Loucy (cell line): ENCODE results near the gene SOCS6.
"Not testable (repeated sequence)": the region's sequence is repeated elsewhere in the genome, so short reads cannot be mapped to it uniquely, and the experiment has no call there.

Experiments
- H2AFZ ChIP-seq: fragments of 200-600 bp; sonication (generic); 2 replicates; pipeline ENCODE4 v1.6.0; 2016; ENCODE audit warnings: antibody characterized with exemption, mild to moderate bottlenecking, low read length, moderate library complexity
- H3F3A ChIP-seq: fragments of 200-600 bp; 2 replicates; pipeline ENCODE4 v1.6.0; 2016; ENCODE audit warnings: antibody characterized with exemption, low read depth, mild to moderate bottlenecking
- H3K27me3 ChIP-seq: fragments of 200-600 bp; sonication (generic); 2 replicates; pipeline ENCODE4 v1.6.1; 2014; ENCODE audit warnings: low read length, mild to moderate bottlenecking; ENCODE audit not compliant: insufficient read depth, poor library complexity, severe bottlenecking
- H3K36me3 ChIP-seq: fragments of 200-600 bp; sonication (generic); 2 replicates; pipeline ENCODE4 v1.6.1; 2016; ENCODE audit warnings: low read length; ENCODE audit not compliant: insufficient read depth
- H3K4me1 ChIP-seq: fragments of 200-600 bp; sonication (generic); 2 replicates; pipeline ENCODE4 v1.5.1; 2014; ENCODE audit warnings: low read length, mild to moderate bottlenecking; ENCODE audit not compliant: insufficient read depth, poor library complexity, severe bottlenecking
- H3K4me2 ChIP-seq: fragments of 200-600 bp; sonication (generic); 2 replicates; pipeline ENCODE4 v1.6.0; 2014; ENCODE audit warnings: antibody characterized with exemption, low read length, low read depth, mild to moderate bottlenecking; ENCODE audit not compliant: poor library complexity, severe bottlenecking
- H3K4me3 ChIP-seq: fragments of 200-600 bp; sonication (generic); 2 replicates; pipeline ENCODE4 v1.5.1; 2014; ENCODE audit warnings: low read length, mild to moderate bottlenecking, mixed read lengths; ENCODE audit not compliant: poor library complexity, severe bottlenecking
- H3K79me2 ChIP-seq: fragments of 200-600 bp; sonication (generic); 2 replicates; pipeline ENCODE4 v1.6.1; 2014; ENCODE audit warnings: low read length; ENCODE audit not compliant: insufficient read depth
- H3K9ac ChIP-seq: fragments of 200-600 bp; sonication (generic); 2 replicates; pipeline ENCODE4 v1.6.0; 2014; ENCODE audit warnings: mild to moderate bottlenecking, low read depth, low read length, moderate library complexity; ENCODE audit not compliant: poor library complexity, severe bottlenecking
- H3K9me2 ChIP-seq: fragments of 200-600 bp; sonication (generic); replicated peaks from 2 replicates; pipeline ENCODE4 v1.6.1; 2016; ENCODE audit warnings: low read depth, low read length, mixed read lengths
- H3K9me3 ChIP-seq: fragments of 200-600 bp; sonication (generic); 2 replicates; pipeline ENCODE4 v1.6.1; 2014; ENCODE audit warnings: mild to moderate bottlenecking, antibody characterized with exemption, low read length, low read depth; ENCODE audit not compliant: insufficient read depth
- H4K20me1 ChIP-seq: fragments of 200-600 bp; sonication (generic); 2 replicates; pipeline ENCODE4 v1.6.0; 2014; ENCODE audit warnings: antibody characterized with exemption, low read length, mild to moderate bottlenecking; ENCODE audit not compliant: insufficient read depth, poor library complexity, severe bottlenecking
- CTCF ChIP-seq: fragments of 200-600 bp; sonication (generic); conservative IDR thresholded peaks from 2 replicates; pipeline ENCODE4 v1.5.1; 2014; ENCODE audit warnings: mild to moderate bottlenecking, antibody characterized with exemption, low read length
- EZH2phosphoT487 ChIP-seq: fragments of 200-600 bp; IDR thresholded peaks from 2 replicates; pipeline ENCODE4 v1.6.1; 2018; ENCODE audit warnings: antibody characterized with exemption, mild to moderate bottlenecking, moderate library complexity, borderline replicate concordance

SOCS6 gene

GRCh38 chr18:70354080-70354479 lies 65.2 kb downstream of the SOCS6 start:
- H3K9me2 ChIP-seq: no peaks in the 10 kb centered on the region
- no peaks in the 10 kb centered on the region for H3K9me3 ChIP-seq
- no peaks in the 10 kb centered on the region for H3K36me3 ChIP-seq
- TF ChIP-seq EZH2phosphoT487 (no peak), CTCF (no peak)
- no peak overlapping the region for H2AFZ ChIP-seq
- H3K4me3 ChIP-seq: no peak overlapping the region
- no peak overlapping the region for H3K9ac ChIP-seq
- H3K27me3 ChIP-seq: no peaks in the 10 kb centered on the region
- H3F3A ChIP-seq: no peaks in the 10 kb centered on the region
- no peaks in the 10 kb centered on the region for H4K20me1 ChIP-seq
- no peak overlapping the region for H3K4me2 ChIP-seq
- no peaks in the 10 kb centered on the region for H3K79me2 ChIP-seq
- H3K4me1 ChIP-seq: no peaks in the 10 kb centered on the region

DNA sequence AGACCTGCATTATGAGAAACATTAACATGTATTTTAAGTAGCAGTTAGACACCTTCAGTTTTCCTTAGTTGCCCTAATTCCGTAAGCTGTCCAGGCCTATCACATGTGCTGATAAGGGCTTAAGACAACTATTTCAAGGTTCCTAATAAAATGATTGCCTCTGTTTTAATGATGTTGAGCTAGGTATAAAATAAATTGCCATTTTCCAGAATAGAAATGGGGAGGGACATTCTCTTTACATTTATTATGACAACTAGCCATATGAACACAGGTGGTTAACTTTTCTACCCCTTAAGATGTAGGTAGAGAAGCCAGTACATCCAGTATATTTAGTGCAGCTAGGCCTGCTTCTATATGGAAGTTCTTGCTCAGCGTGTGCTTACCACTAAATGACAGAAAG lies 65.9 kb downstream of the SOCS6 start:
- no peaks in the 10 kb centered on the region for H3K9me3 ChIP-seq
- H3K36me3 ChIP-seq: no peaks in the 10 kb centered on the region
- H2AFZ ChIP-seq: no peak overlapping the region
- H3K4me3 ChIP-seq: no peak overlapping the region
- H3K4me2 ChIP-seq: no peak overlapping the region
- no peaks in the 10 kb centered on the region for H4K20me1 ChIP-seq
- no peaks in the 10 kb centered on the region for H3K4me1 ChIP-seq
- no peak for TF ChIP-seq CTCF
- TF ChIP-seq EZH2phosphoT487: no peak
- no peaks in the 10 kb centered on the region for H3K27me3 ChIP-seq
- H3K79me2 ChIP-seq: no peaks in the 10 kb centered on the region
- H3K9ac ChIP-seq: no peak overlapping the region
- H3K9me2 ChIP-seq: no peaks in the 10 kb centered on the region
- H3F3A ChIP-seq: no peaks in the 10 kb centered on the region

DNA sequence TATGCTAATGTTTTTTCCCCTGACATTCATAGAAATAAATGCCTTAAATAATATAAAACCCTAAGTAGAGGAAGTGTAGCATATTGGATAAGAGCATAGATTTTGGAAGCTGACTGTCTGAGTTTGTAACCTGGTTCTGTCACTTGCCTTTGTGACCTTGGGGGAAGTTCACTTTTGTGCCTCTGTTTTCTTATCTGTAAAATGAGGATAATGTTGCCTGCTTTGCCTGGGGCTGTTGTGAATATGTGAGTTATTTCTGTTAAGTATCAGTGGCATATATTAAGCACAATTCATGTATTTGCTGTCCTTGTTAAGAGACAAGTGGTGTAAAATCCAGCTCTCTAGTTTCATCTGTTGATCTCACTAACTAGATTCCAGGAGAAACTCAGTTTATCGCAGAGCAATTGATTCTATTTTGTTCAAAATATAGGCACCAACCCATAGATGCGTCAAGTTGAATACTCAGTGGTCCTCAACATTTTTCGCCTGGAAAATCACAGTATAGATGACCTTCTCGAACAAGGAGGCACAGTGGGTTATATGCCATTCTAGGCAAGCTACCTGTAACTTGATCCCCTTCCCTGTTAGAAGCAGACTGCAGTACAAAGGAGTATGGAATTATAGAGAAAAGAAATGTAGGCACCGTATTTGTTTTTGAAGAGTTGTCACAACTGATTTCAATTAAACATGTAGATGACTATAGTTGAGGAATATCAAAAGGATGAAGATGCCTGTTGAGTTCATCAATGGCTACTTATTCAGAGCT lies 67.0 kb downstream of the SOCS6 start:
- TF ChIP-seq EZH2phosphoT487 (no peak), CTCF (no peak)
- H3K9me3 ChIP-seq: no peaks in the 10 kb centered on the region
- no peaks in the 10 kb centered on the region for H3K79me2 ChIP-seq
- no peaks in the 10 kb centered on the region for H3K36me3 ChIP-seq
- H3K4me3 ChIP-seq: no peak overlapping the region
- H3K9ac ChIP-seq: no peak overlapping the region
- H3K4me1 ChIP-seq: no peaks in the 10 kb centered on the region
- H4K20me1 ChIP-seq: no peaks in the 10 kb centered on the region
- no peaks in the 10 kb centered on the region for H3K9me2 ChIP-seq
- no peaks in the 10 kb centered on the region for H3F3A ChIP-seq
- no peak overlapping the region for H3K4me2 ChIP-seq
- no peaks in the 10 kb centered on the region for H3K27me3 ChIP-seq
- no peak overlapping the region for H2AFZ ChIP-seq

- not testable (repeated sequence) for H3K9me3 ChIP-seq, H3K4me1 ChIP-seq, H3K27me3 ChIP-seq, H3F3A ChIP-seq, H3K9me2 ChIP-seq, H3K4me2 ChIP-seq, H3K79me2 ChIP-seq, H3K4me3 ChIP-seq, H3K36me3 ChIP-seq, H2AFZ ChIP-seq, H4K20me1 ChIP-seq, H3K9ac ChIP-seq
Measured at GRCh38 chr18:70358105-70358406, 69.2 kb downstream of the SOCS6 start.
